ENCODE data around the gene DOLK. TPM values are rescaled to one million over a fixed set of nuclear protein-coding genes. Genes with fewer than 3 reads are reported as not detected.

DOLK gene
- total and polyA plus RNA-seq, 2 of the 4 experiments (the other 2 are of a cell fraction) = 23.2 to 30.8 TPM

- TF ChIP-seq MAFK (IDR thresholded peaks at IDR 0.05; ENCODE audit: low read depth, low read length) = no peak
These were observed 43.4 kb downstream of the DOLK start (continued) for GRCh38 chr9:128903871-128904620.

DNA sequence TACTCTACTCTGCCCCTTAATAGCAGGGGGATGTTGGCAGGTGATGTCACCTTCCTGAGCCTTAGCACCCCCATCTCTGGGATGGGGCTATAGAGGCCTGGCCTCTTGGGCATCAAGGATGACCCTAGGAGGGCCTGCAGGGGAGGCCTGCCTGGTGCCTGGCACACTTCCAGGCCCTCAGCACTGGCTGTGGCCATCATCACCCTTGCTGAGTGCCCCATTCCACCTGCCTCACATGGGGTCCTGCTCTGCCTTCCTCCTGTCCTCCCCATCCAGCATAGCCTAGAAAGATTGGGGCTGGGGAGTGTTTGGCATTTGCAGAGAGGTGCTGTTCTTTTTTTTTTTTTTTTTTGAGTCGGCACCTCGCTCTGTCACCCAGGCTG, 44.3 kb downstream of the DOLK start:
- no peaks in the 10 kb centered on the region for H3K27me3 ChIP-seq (ENCODE audit: control insufficient read depth, insufficient read depth, low read length)
- H2BK120ac ChIP-seq (ENCODE audit: low read depth, low read length) = no peak overlapping the region
- DNase-seq (no peak), ATAC-seq (ENCODE audit: low read depth) (no peak)
- H2AFZ ChIP-seq (replicated peaks; ENCODE audit: low read length, poor library complexity) = no peak overlapping the region
- no peak overlapping the region for H3K4me3 ChIP-seq (ENCODE audit: insufficient read depth, low read depth, low read length)
- H4K91ac ChIP-seq (ENCODE audit: insufficient read depth, low read depth, low read length) = no peak overlapping the region
- dilution Hi-C loops (cut with HindIII; ENCODE audit: low sequenced_read_pairs, unreplicated experiment) = no loop called here
- H4K8ac ChIP-seq (ENCODE audit: low read depth in 2 of 2, low read length in 2 of 2) = no peak overlapping the region
- H3K36me3 ChIP-seq (ENCODE audit: control insufficient read depth, insufficient read depth, low read length) = peaks cover 27% of the 10 kb centered on the region
- H3K56ac ChIP-seq (ENCODE audit: extremely low read depth, insufficient read depth, low read length) = no peak overlapping the region
- peak overlapping the region; percentile 22; the same call in 1 of the 2 replicates for H3K4ac ChIP-seq (ENCODE audit: low read depth, low read length)
- H2AK9ac ChIP-seq (replicated peaks; ENCODE audit: low read depth, low read length, poor library complexity) = peak overlapping the region; percentile 9
- H3K9me1 ChIP-seq (ENCODE audit: insufficient read depth, low read length) = peaks cover 18% of the 10 kb centered on the region
- peak overlapping the region; percentile 11 for H2BK5ac ChIP-seq (ENCODE audit: low read depth, low read length, poor library complexity, severe bottlenecking)
- no peak overlapping the region for H2BK20ac ChIP-seq (ENCODE audit: low read depth, low read length)
- no peak overlapping the region for H3K18ac ChIP-seq (ENCODE audit: low read depth, low read length)
- H3K14ac ChIP-seq (replicated peaks; ENCODE audit: low read depth, low read length) = no peak overlapping the region
- no peak overlapping the region for H3K4me2 ChIP-seq (ENCODE audit: low read depth, low read length)
- peaks cover 16% of the 10 kb centered on the region for H4K20me1 ChIP-seq (ENCODE audit: insufficient read depth, low read length)
- peaks cover 4% of the 10 kb centered on the region for H3K4me1 ChIP-seq (ENCODE audit: control insufficient read depth, insufficient read depth, low read length)
- ChIA-PET CTCF (no interaction called here), POLR2A (ENCODE audit: unreplicated experiment) (no interaction called here)
- H3K27ac ChIP-seq (ENCODE audit: insufficient read depth, low read length) = no peak overlapping the region
- in situ Hi-C loops (cut with MboI; ENCODE audit: low sequenced_read_pairs) = no loop called here
- H3K9ac ChIP-seq (ENCODE audit: low read depth, low read length) = no peak overlapping the region
- no TSS peak for BruUV-seq (replicated peaks)
- no peaks in the 10 kb centered on the region for H3K9me3 ChIP-seq (ENCODE audit: control insufficient read depth, insufficient read depth, low read length)
- H3K79me1 ChIP-seq (ENCODE audit: low read depth in 1 of 2, low read length in 2 of 2) = peaks cover 24 to 81% of the 10 kb centered on the region in 2 experiments; a peak in 3 of 4 replicates
- no peak overlapping the region for H4K5ac ChIP-seq (ENCODE audit: low read depth, low read length)
- H2BK15ac ChIP-seq (ENCODE audit: low read depth, low read length) = no peak overlapping the region
- H2AK5ac ChIP-seq (ENCODE audit: low read depth, low read length) = no peak overlapping the region
- intact Hi-C loops (cut with micrococcal nuclease) = no loop called here
- no CpG with 5 or more reads among the region's 2 CpGs for WGBS, 2 experiments (ENCODE audit: extremely low coverage in 2 of 2, insufficient read length in 1 of 2)
- no peak overlapping the region for H3K23ac ChIP-seq (ENCODE audit: low read depth, low read length)
- TF ChIP-seq MXI1 (IDR thresholded peaks at IDR 0.05; ENCODE audit: borderline replicate concordance, low read depth, low read length) (no peak), USF2 (IDR thresholded peaks at IDR 0.05; ENCODE audit: low read depth, low read length) (no peak), POLR2A (IDR thresholded peaks at IDR 0.05; ENCODE audit: low read depth, low read length) (no peak), CTCF (conservative IDR thresholded peaks at IDR 0.05; ENCODE audit: low read depth, low read length) (no peak), ELK1 (IDR thresholded peaks at IDR 0.05; ENCODE audit: borderline replicate concordance, low read depth, low read length) (no peak), FOS (IDR thresholded peaks at IDR 0.05; ENCODE audit: low read depth, low read length) (no peak), MAFK (IDR thresholded peaks at IDR 0.05; ENCODE audit: low read depth, low read length) (no peak), RAD21 (IDR thresholded peaks at IDR 0.05; ENCODE audit: low read length) (no peak), BHLHE40 (IDR thresholded peaks at IDR 0.05; ENCODE audit: low read depth, low read length) (no peak), MAZ (IDR thresholded peaks at IDR 0.05; ENCODE audit: borderline replicate concordance, low read depth, low read length) (no peak), SMC3 (IDR thresholded peaks at IDR 0.05; ENCODE audit: low read depth, low read length) (no peak), NFE2L2 (IDR thresholded peaks at IDR 0.05; ENCODE audit: low read depth, low read length) (no peak), CHD1 (IDR thresholded peaks at IDR 0.05; ENCODE audit: low read depth, low read length) (no peak)

Measured in IMR-90 (cell line).